ENCODE data around the gene GABRR2.

DNA sequence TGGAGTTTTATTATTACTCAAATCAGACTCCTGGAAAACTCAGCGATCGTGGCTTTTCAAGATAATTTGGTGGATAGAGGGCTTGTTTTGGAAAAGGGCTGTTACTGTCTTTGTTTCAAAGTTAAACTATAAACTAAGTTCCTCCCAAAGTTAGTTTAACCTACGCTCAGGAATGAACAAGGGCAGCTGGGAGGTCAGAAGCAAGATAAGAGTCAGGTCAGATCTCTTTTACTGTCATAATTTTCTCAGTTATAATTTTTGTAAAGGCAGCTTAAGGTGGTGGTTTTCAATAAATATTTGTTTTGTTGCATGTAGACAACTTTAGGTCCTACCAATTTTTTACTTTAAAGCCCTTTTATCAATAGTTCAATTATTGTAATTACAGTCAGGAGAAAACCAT is 9.2 kb upstream of the GABRR2 start:
- TF ChIP-seq, protein P1, sequence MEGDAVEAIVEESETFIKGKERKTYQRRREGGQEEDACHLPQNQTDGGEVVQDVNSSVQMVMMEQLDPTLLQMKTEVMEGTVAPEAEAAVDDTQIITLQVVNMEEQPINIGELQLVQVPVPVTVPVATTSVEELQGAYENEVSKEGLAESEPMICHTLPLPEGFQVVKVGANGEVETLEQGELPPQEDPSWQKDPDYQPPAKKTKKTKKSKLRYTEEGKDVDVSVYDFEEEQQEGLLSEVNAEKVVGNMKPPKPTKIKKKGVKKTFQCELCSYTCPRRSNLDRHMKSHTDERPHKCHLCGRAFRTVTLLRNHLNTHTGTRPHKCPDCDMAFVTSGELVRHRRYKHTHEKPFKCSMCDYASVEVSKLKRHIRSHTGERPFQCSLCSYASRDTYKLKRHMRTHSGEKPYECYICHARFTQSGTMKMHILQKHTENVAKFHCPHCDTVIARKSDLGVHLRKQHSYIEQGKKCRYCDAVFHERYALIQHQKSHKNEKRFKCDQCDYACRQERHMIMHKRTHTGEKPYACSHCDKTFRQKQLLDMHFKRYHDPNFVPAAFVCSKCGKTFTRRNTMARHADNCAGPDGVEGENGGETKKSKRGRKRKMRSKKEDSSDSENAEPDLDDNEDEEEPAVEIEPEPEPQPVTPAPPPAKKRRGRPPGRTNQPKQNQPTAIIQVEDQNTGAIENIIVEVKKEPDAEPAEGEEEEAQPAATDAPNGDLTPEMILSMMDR (IDR thresholded peaks at IDR 0.05; ENCODE audit: low read length): no peak
- no peak for TF ChIP-seq EZH2 (IDR thresholded peaks at IDR 0.05; ENCODE audit: borderline replicate concordance, low read length)

Measured in OCI-LY1 (cell line).